HEK293 (cell line): Measurements from ENCODE around the gene ASPDH.

Experiments
- CTCF ChIP-seq: fragments of 450-650 bp; formaldehyde crosslinking; IDR thresholded peaks from 2 replicates; pipeline ENCODE4 v1.5.1; 2016; ENCODE audit warnings: missing biosample characterization, missing genetic modification characterization
- SALL2 ChIP-seq: fragments of 450-650 bp; formaldehyde crosslinking; IDR thresholded peaks from 2 replicates; pipeline ENCODE4 v1.5.0; 2017; ENCODE audit warnings: missing biosample characterization, mild to moderate bottlenecking, missing genetic modification characterization, borderline replicate concordance
- YY1 ChIP-seq: fragments of 450-650 bp; formaldehyde crosslinking; IDR thresholded peaks from 2 replicates; pipeline ENCODE4 v1.5.1; 2018; ENCODE audit warnings: missing biosample characterization, missing genetic modification characterization
- ZNF146 ChIP-seq: fragments of 450-650 bp; formaldehyde crosslinking; IDR thresholded peaks from 2 replicates; pipeline ENCODE4 v1.5.1; 2016; ENCODE audit warnings: missing biosample characterization, missing genetic modification characterization
- ZNF350 ChIP-seq: fragments of 450-650 bp; formaldehyde crosslinking; IDR thresholded peaks from 2 replicates; pipeline ENCODE4 v1.5.0; 2017; ENCODE audit warnings: missing biosample characterization, mild to moderate bottlenecking, missing genetic modification characterization
- ZNF629 ChIP-seq: fragments of 450-650 bp; formaldehyde crosslinking; IDR thresholded peaks from 2 replicates; pipeline ENCODE4 v1.5.1; 2017; ENCODE audit warnings: missing biosample characterization, missing genetic modification characterization

GRCh38 chr19:50536662-50537305 lies 23.1 kb upstream of the ASPDH start:
- no peak for TF ChIP-seq YY1 (tag by site-specific recombination)
- TF ChIP-seq ZNF146 (tag by site-specific recombination): no peak
- no peak for TF ChIP-seq ZNF629 (tag by site-specific recombination)
- TF ChIP-seq CTCF (tag by site-specific recombination): no peak
- no peak for TF ChIP-seq ZNF350 (tag by site-specific recombination)
- no peak for TF ChIP-seq SALL2 (tag by site-specific recombination)
